Ovary (tissue), 9 donors: Measurements from ENCODE around the gene DCAF8L1. TPM values are rescaled to one million over a fixed set of nuclear protein-coding genes. Genes with fewer than 3 reads are reported as not detected.

Source experiments
- DNase-seq, 5 donors: peaks; one replicate each; pipeline ENCODE4 v3.0.0-alpha.2; 2019 to 2020
- H3K27ac ChIP-seq, 2 donors: fragments of 200-600 bp; one replicate each; pipeline versions ENCODE4 v1.5.1 to v1.8.0; 2019 to 2022
- H3K27me3 ChIP-seq: fragments of 200-600 bp; one replicate; pipeline ENCODE4 v1.8.0; 2022
- H3K36me3 ChIP-seq: fragments of 200-600 bp; sonication (generic); one replicate; pipeline ENCODE4 v1.5.1; 2019
- H3K4me1 ChIP-seq: one replicate; pipeline ENCODE4 v1.8.1; 2013; ENCODE audit warnings: mild to moderate bottlenecking, moderate library complexity; ENCODE audit not compliant: insufficient read depth
- H3K4me3 ChIP-seq: fragments of 200-600 bp; sonication (generic); one replicate; pipeline ENCODE4 v1.5.1; 2017
- H3K9me3 ChIP-seq, 2 donors: fragments of 200-600 bp in 1 of 2; sonication (generic) in 1 of 2; one replicate each; pipeline versions ENCODE4 v1.5.1 to v1.8.1; 2013 to 2019; ENCODE audit warnings: mild to moderate bottlenecking in 1 of 2, moderate library complexity in 1 of 2
- CTCF ChIP-seq, 3 donors: fragments of 450-650 bp in 2 of 3; fragments of 200-600 bp in 1 of 3; IDR thresholded peaks; one replicate each; pipeline versions ENCODE4 v1.5.1 to v1.8.0; 2016 to 2022; ENCODE audit warnings: antibody characterized with exemption in 3 of 3, mild to moderate bottlenecking in 1 of 3
- EP300 ChIP-seq: sonication (generic); formaldehyde crosslinking; IDR thresholded peaks from one replicate; pipeline ENCODE4 v1.6.1; 2017; ENCODE audit warnings: antibody characterized with exemption
- POLR2A ChIP-seq: fragments of 450-650 bp; IDR thresholded peaks from one replicate; pipeline ENCODE4 v1.6.1; 2017; ENCODE audit warnings: antibody characterized with exemption, mild to moderate bottlenecking, moderate library complexity
- WGBS, 3 donors: extraction: QIAGEN DNeasy Blood & Tissue Kit in 1 of 3; methylation state at CpG; one replicate each; pipeline versions ENCODE4 v1.1.5 to v1.1.7; 2013 to 2017; 5-methylcytosine and 5-hydroxymethylcytosine counted together
- intact Hi-C, 4 donors: fragments of 100-400 bp; cut with DNase I; formaldehyde crosslinking; loops; one replicate each; pipeline versions ENCODE4 v1.11.0 to v1.15.1; 2022 to 2023
- polyA plus RNA-seq, 2 donors: library from polyadenylated mRNA; stranded (reverse); fragments of 200-250 nt in 1 of 2; fragments of 350-450 nt in 1 of 2; fragmentation: Illumina TruSeq in 1 of 2; extraction: RNeasy Lipid Tissue Mini Kit (QIAGEN cat#74804) in 1 of 2; gene quantifications; one replicate each; pipeline ENCODE4 v1.2.3, GENCODE V29; 2013 to 2014
- total RNA-seq, 7 donors: library from RNA; depleted of rRNA in 2 of 7; stranded (reverse); fragments of >200 nt in 2 of 7; fragmentation: NEBNext Ultra II Directional in 3 of 7; extraction: Animal tissue kit (Norgen Biotek cat#: 25700) in 3 of 7; gene quantifications; one replicate each; pipeline versions ENCODE4 v1.1.0 to v1.2.4, GENCODE V29; 2016 to 2023
- donor health status: DM: no; HTN: no; CAD: no; lungs with moderate emphysema.
- donor health status: DM: no; HTN: no; CAD: no.
- donor health status: Bipolar disorder and iron deficiency.
- donor health status: DM: yes; HTN: yes; CAD: no.
- donor health status: DM: no; HTN: no; CAD: no.
- donor health status: DM: yes; HTN: yes; CAD: no.

DCAF8L1 gene
- total and polyA plus RNA-seq, 9 donors: not detected

- H3K36me3 ChIP-seq: no peaks in the 10 kb centered on the region
- H3K9me3 ChIP-seq: no peaks in the 10 kb centered on the region
- H3K4me3 ChIP-seq: no peak overlapping the region
- no peak for DNase-seq
- TF ChIP-seq CTCF (IDR thresholded peaks at IDR 0.05): no peak
- no peaks in the 10 kb centered on the region for H3K27me3 ChIP-seq
- intact Hi-C loops: no loop called here
- H3K27ac ChIP-seq: no peak overlapping the region
- 62 to 74% (median 68%) methylated on average over 2 of the region's 2 CpGs for WGBS, 3 donors
- no peaks in the 10 kb centered on the region for H3K4me1 ChIP-seq
Measured at GRCh38 chrX:28010875-28011274, 29.6 kb upstream of the DCAF8L1 start.

GRCh38 chrX:27998666-27999065 is 17.4 kb upstream of the DCAF8L1 start:
- intact Hi-C loops: no loop called here
- Histone ChIP-seq H3K27me3 (no peaks in the 10 kb centered on the region), H3K36me3 (no peaks in the 10 kb centered on the region), H3K27ac (no peak overlapping the region), H3K4me1 (no peaks in the 10 kb centered on the region), H3K9me3 (no peaks in the 10 kb centered on the region), H3K4me3 (no peak overlapping the region)
- WGBS, 3 donors: 72 to 84% (median 73%) methylated on average over 1 of the region's 1 CpG
- no peak for TF ChIP-seq POLR2A
- no peak for TF ChIP-seq EP300
- TF ChIP-seq CTCF (IDR thresholded peaks at IDR 0.05): no peak
- no peak for DNase-seq

GRCh38 chrX:27997622-27998021 is 16.4 kb upstream of the DCAF8L1 start:
- no peak for DNase-seq
- intact Hi-C loops: no loop called here
- no peak overlapping the region for H3K27ac ChIP-seq
- H3K4me3 ChIP-seq: no peak overlapping the region
- H3K36me3 ChIP-seq: no peaks in the 10 kb centered on the region
- H3K4me1 ChIP-seq: no peaks in the 10 kb centered on the region
- TF ChIP-seq CTCF (IDR thresholded peaks at IDR 0.05): no peak
- no peak for TF ChIP-seq EP300
- no peak for TF ChIP-seq POLR2A
- H3K9me3 ChIP-seq: no peaks in the 10 kb centered on the region
- 58 to 75% (median 60%) methylated on average over 2 of the region's 2 CpGs for WGBS, 3 donors
- H3K27me3 ChIP-seq: no peaks in the 10 kb centered on the region

GRCh38 chrX:27996132-27996531 is 14.9 kb upstream of the DCAF8L1 start:
- TF ChIP-seq CTCF (IDR thresholded peaks at IDR 0.05) (no peak), EP300 (no peak)
- Histone ChIP-seq H3K27me3 (no peaks in the 10 kb centered on the region), H3K4me3 (no peak overlapping the region), H3K27ac (no peak overlapping the region), H3K36me3 (no peaks in the 10 kb centered on the region), H3K9me3 (no peaks in the 10 kb centered on the region), H3K4me1 (no peaks in the 10 kb centered on the region)
- WGBS, 3 donors: 66 to 67% (median 66%) methylated on average over 3 of the region's 3 CpGs
- DNase-seq: no peak
- intact Hi-C loops: no loop called here

GRCh38 chrX:27995611-27996010 is 14.4 kb upstream of the DCAF8L1 start:
- Histone ChIP-seq H3K27ac (no peak overlapping the region), H3K36me3 (no peaks in the 10 kb centered on the region), H3K27me3 (no peaks in the 10 kb centered on the region), H3K9me3 (no peaks in the 10 kb centered on the region), H3K4me3 (no peak overlapping the region), H3K4me1 (no peaks in the 10 kb centered on the region)
- TF ChIP-seq POLR2A: no peak
- TF ChIP-seq EP300: no peak
- TF ChIP-seq CTCF (IDR thresholded peaks at IDR 0.05): no peak
- WGBS, 3 donors: 64 to 78% (median 68%) methylated on average over 3 of the region's 3 CpGs
- intact Hi-C loops: no loop called here
- DNase-seq: no peak
